SK-N-SH (cell line): ENCODE results near the gene CC2D2A. TPM values are rescaled to one million over a fixed set of nuclear protein-coding genes. Genes with fewer than 3 reads are reported as not detected.

ENCODE experiments used
- CTCF ChIA-PET: fragments of 300-600, 350-600 bp; formaldehyde crosslinking; extraction: SDS; loops from one replicate; lab custom pipeline; 2021; lab: Yijun Ruan, JAX
- POLR2A ChIA-PET: fragments of 350-600 bp; sonication (Branson Sonifier 250); formaldehyde crosslinking; extraction: SDS; loops from one replicate; lab custom pipeline; 2020; ENCODE audit warnings: antibody characterized with exemption, inconsistent platforms; lab: Yijun Ruan, JAX
- DNase-seq: peaks from one replicate; pipeline ENCODE4 v3.0.0; 2012
- H2AFZ ChIP-seq: fragments of 200-600 bp; sonication (generic); 2 replicates; pipeline ENCODE4 v1.8.1; 2016; ENCODE audit warnings: antibody characterized with exemption, mild to moderate bottlenecking, low read depth
- H3F3A ChIP-seq: fragments of 200-600 bp; sonication (generic); replicated peaks from 2 replicates; pipeline ENCODE3; 2016; ENCODE audit warnings: antibody characterized with exemption, mild to moderate bottlenecking; ENCODE audit not compliant: insufficient read depth
- H3K27ac ChIP-seq, 2 experiments: fragments of 200-500 bp in 1 of 2; fragments of 200-600 bp in 1 of 2; sonication (Bioruptor generic) in 1 of 2; sonication (generic), shearing (Covaris generic) in 1 of 2; 2 replicates each; pipeline versions ENCODE4 v1.5.1 to v1.6.1; 2014 to 2016; ENCODE audit warnings: low read depth in 2 of 2, inconsistent platforms in 1 of 2, low read length in 1 of 2, mild to moderate bottlenecking in 1 of 2, mixed read lengths in 1 of 2
- H3K27me3 ChIP-seq: fragments of 200-600 bp; sonication (generic), shearing (Covaris generic); 2 replicates; pipeline ENCODE4 v1.6.1; 2016; ENCODE audit warnings: mixed run types; ENCODE audit not compliant: insufficient read depth
- H3K36me3 ChIP-seq, 2 experiments: fragments of 200-500 bp in 1 of 2; fragments of 200-600 bp in 1 of 2; sonication (Bioruptor generic) in 1 of 2; sonication (generic) in 1 of 2; replicated peaks in 1 of 2; 2 replicates each; pipeline versions ENCODE3 to v1.5.1; 2014 to 2016; ENCODE audit warnings: low read length in 1 of 2, mild to moderate bottlenecking in 1 of 2; ENCODE audit not compliant: insufficient read depth in 2 of 2, control insufficient read depth in 1 of 2
- H3K4me1 ChIP-seq, 2 experiments: fragments of 200-500 bp in 1 of 2; fragments of 200-600 bp in 1 of 2; sonication (Bioruptor generic) in 1 of 2; sonication (generic), shearing (Covaris generic) in 1 of 2; 2 replicates each; pipeline versions ENCODE4 v1.5.1 to v1.6.1; 2014 to 2016; ENCODE audit warnings: low read depth in 1 of 2, low read length in 1 of 2, mixed run types in 1 of 2; ENCODE audit not compliant: insufficient read depth in 2 of 2, control insufficient read depth in 1 of 2
- H3K4me2 ChIP-seq: fragments of 200-600 bp; sonication (generic), shearing (Covaris generic); 2 replicates; pipeline ENCODE4 v1.6.1; 2017; ENCODE audit warnings: mixed run types
- H3K4me3 ChIP-seq, 2 experiments: fragments of 200-500 bp in 1 of 2; fragments of 200-600 bp in 1 of 2; sonication (Bioruptor generic) in 1 of 2; sonication (generic), shearing (Covaris generic) in 1 of 2; 2 replicates each; pipeline versions ENCODE4 v1.5.1 to v1.8.1; 2014 to 2016; ENCODE audit warnings: low read depth in 2 of 2, inconsistent platforms in 1 of 2, low read length in 1 of 2, mild to moderate bottlenecking in 1 of 2, mixed read lengths in 1 of 2, moderate library complexity in 1 of 2
- H3K79me2 ChIP-seq: fragments of 200-600 bp; sonication (generic); 2 replicates; pipeline ENCODE4 v1.8.1; 2017; ENCODE audit warnings: mild to moderate bottlenecking; ENCODE audit not compliant: insufficient read depth
- H3K9ac ChIP-seq: fragments of 200-600 bp; sonication (generic); 2 replicates; pipeline ENCODE4 v1.6.1; 2017; ENCODE audit warnings: mixed run types
- H3K9me2 ChIP-seq: fragments of 200-600 bp; sonication (generic); 2 replicates; pipeline ENCODE4 v1.6.1; 2017; ENCODE audit warnings: mixed run types
- H3K9me3 ChIP-seq: fragments of 200-600 bp; sonication (generic); 2 replicates; pipeline ENCODE4 v1.6.1; 2017; ENCODE audit warnings: mixed run types, mild to moderate bottlenecking, moderate library complexity
- H4K20me1 ChIP-seq: fragments of 200-600 bp; sonication (generic); 2 replicates; pipeline ENCODE4 v1.6.1; 2017; ENCODE audit warnings: mild to moderate bottlenecking, mixed run types; ENCODE audit not compliant: insufficient read depth
- CTCF ChIP-seq: fragments of 200-600 bp; sonication (generic); IDR thresholded peaks from 2 replicates; pipeline ENCODE4 v1.6.1; 2017; ENCODE audit warnings: antibody characterized with exemption, mild to moderate bottlenecking, moderate library complexity
- EP300 ChIP-seq, 2 experiments: IDR thresholded peaks; 2 replicates each; pipeline versions ENCODE4 v1.4.0 to v1.6.1; 2012; ENCODE audit warnings: borderline replicate concordance in 1 of 2, low read depth in 1 of 2, low read length in 1 of 2
- EZH2phosphoT487 ChIP-seq: fragments of 200-600 bp; sonication (generic); IDR thresholded peaks from 2 replicates; pipeline ENCODE4 v1.6.1; 2017; ENCODE audit warnings: low read depth, mixed run types, mild to moderate bottlenecking, antibody characterized with exemption, moderate library complexity, borderline replicate concordance
- IRF3 ChIP-seq: fragments of 150-350 bp; IDR thresholded peaks from 2 replicates; pipeline ENCODE4 v1.6.1; 2016; ENCODE audit warnings: mild to moderate bottlenecking, low read depth, low read length
- JUND ChIP-seq: IDR thresholded peaks from 2 replicates; pipeline ENCODE4 v1.4.0; 2012
- MXI1 ChIP-seq: IDR thresholded peaks from 2 replicates; pipeline ENCODE4 v1.6.1; 2012; ENCODE audit warnings: mild to moderate bottlenecking, low read depth, low read length, improper control_type of control experiment
- NRF1 ChIP-seq: IDR thresholded peaks from 2 replicates; pipeline ENCODE4 v1.6.1; 2012; ENCODE audit warnings: low read depth, mild to moderate bottlenecking, low read length
- RAD21 ChIP-seq: IDR thresholded peaks from 2 replicates; pipeline ENCODE4 v1.6.1; 2012; ENCODE audit warnings: mild to moderate bottlenecking, low read length
- RFX5 ChIP-seq: IDR thresholded peaks from 2 replicates; pipeline ENCODE4 v1.6.1; 2012; ENCODE audit warnings: mild to moderate bottlenecking, improper control_type of control experiment, low read length
- SIN3A ChIP-seq: IDR thresholded peaks from 2 replicates; pipeline ENCODE4 v1.6.1; 2012; ENCODE audit warnings: low read depth, mild to moderate bottlenecking, low read length, moderate library complexity, borderline replicate concordance
- SMC3 ChIP-seq: IDR thresholded peaks from 2 replicates; pipeline ENCODE4 v1.6.1; 2012; ENCODE audit warnings: low read depth, low read length, improper control_type of control experiment
- WGBS: methylation state at CpG from one replicate; pipeline ENCODE4 v1.1.6; 2017; ENCODE audit warnings: low lambda C conversion rate; 5-methylcytosine and 5-hydroxymethylcytosine counted together
- polyA plus RNA-seq, 3 experiments: library from polyadenylated mRNA; depleted of rRNA; stranded (reverse); fragments of >200 nt; gene quantifications; 2 replicates each; pipeline ENCODE4 v1.2.3, GENCODE V29; 2012
- TF ChIP-seq, protein P1 (sequence below): IDR thresholded peaks from 2 replicates; pipeline ENCODE4; 2012
- TF ChIP-seq, protein P2 (sequence below): IDR thresholded peaks from 2 replicates; pipeline ENCODE4 v1.4.0; 2012; ENCODE audit warnings: low read depth, borderline replicate concordance

CC2D2A gene
- polyA plus RNA-seq, 1 of the 3 experiments (the other 2 are of a cell fraction) = 17.8 TPM

GRCh38 chr4:15428611-15429010 is 41.1 kb upstream of the CC2D2A start:
- Histone ChIP-seq H3K9me3 (no peaks in the 10 kb centered on the region), H3K9ac (no peak overlapping the region), H3K27me3 (no peaks in the 10 kb centered on the region), H3K36me3 (no peaks in the 10 kb centered on the region), H3K79me2 (no peaks in the 10 kb centered on the region), H3K4me1 (no peaks in the 10 kb centered on the region), H3K27ac (no peak overlapping the region), H3K9me2 (no peaks in the 10 kb centered on the region), H4K20me1 (no peaks in the 10 kb centered on the region), H3K4me3 (no peak overlapping the region), H3K4me2 (no peak overlapping the region), H2AFZ (no peak overlapping the region), H3F3A (no peaks in the 10 kb centered on the region)
- 43% methylated on average over 1 of the region's 1 CpG for WGBS
- TF ChIP-seq IRF3 = no peak
- no peak for TF ChIP-seq SMC3
- no peak for TF ChIP-seq EP300 (IDR thresholded peaks at IDR 0.05; ENCODE audit: borderline replicate concordance in 1 of 2, low read depth in 1 of 2, low read length in 1 of 2)
- no peak for TF ChIP-seq EZH2phosphoT487
- no peak for TF ChIP-seq CTCF
- no peak for TF ChIP-seq RAD21
- TF ChIP-seq, protein P1, sequence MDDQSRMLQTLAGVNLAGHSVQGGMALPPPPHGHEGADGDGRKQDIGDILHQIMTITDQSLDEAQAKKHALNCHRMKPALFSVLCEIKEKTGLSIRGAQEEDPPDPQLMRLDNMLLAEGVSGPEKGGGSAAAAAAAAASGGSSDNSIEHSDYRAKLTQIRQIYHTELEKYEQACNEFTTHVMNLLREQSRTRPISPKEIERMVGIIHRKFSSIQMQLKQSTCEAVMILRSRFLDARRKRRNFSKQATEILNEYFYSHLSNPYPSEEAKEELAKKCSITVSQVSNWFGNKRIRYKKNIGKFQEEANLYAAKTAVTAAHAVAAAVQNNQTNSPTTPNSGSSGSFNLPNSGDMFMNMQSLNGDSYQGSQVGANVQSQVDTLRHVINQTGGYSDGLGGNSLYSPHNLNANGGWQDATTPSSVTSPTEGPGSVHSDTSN = no peak
- no peak for TF ChIP-seq SIN3A
- no peak for TF ChIP-seq NRF1
- no peak for TF ChIP-seq RFX5
- TF ChIP-seq, protein P2, sequence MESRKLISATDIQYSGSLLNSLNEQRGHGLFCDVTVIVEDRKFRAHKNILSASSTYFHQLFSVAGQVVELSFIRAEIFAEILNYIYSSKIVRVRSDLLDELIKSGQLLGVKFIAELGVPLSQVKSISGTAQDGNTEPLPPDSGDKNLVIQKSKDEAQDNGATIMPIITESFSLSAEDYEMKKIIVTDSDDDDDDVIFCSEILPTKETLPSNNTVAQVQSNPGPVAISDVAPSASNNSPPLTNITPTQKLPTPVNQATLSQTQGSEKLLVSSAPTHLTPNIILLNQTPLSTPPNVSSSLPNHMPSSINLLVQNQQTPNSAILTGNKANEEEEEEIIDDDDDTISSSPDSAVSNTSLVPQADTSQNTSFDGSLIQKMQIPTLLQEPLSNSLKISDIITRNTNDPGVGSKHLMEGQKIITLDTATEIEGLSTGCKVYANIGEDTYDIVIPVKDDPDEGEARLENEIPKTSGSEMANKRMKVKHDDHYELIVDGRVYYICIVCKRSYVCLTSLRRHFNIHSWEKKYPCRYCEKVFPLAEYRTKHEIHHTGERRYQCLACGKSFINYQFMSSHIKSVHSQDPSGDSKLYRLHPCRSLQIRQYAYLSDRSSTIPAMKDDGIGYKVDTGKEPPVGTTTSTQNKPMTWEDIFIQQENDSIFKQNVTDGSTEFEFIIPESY = no peak
- TF ChIP-seq JUND = no peak
- no peak for TF ChIP-seq MXI1
- CTCF ChIA-PET = interaction anchor here (0.7 kb wide), 1 partner anchor 15 kb away, joined by 3 read pairs; no protein-coding TSS in a partner anchor
- POLR2A ChIA-PET = no interaction called here
- DNase-seq = no peak
